Liver (tissue), 9 donors: ENCODE data around the gene BICDL2. TPM values are rescaled to one million over a fixed set of nuclear protein-coding genes. Genes with fewer than 3 reads are reported as not detected.

Source experiments
- DNase-seq: peaks from one replicate; pipeline ENCODE4 v3.0.0-alpha.2; 2017; ENCODE audit warnings: low spot score
- H3K27ac ChIP-seq, 2 donors: one replicate each; pipeline ENCODE4 v1.7.0; 2013; ENCODE audit warnings: inconsistent platforms in 2 of 2, low read length in 2 of 2, control low read depth in 1 of 2, low read depth in 1 of 2, mild to moderate bottlenecking in 1 of 2
- H3K27me3 ChIP-seq, 4 donors: one replicate each; pipeline versions ENCODE4 v1.6.1 to v1.7.0; 2013; ENCODE audit warnings: low read length in 3 of 4, inconsistent platforms in 1 of 4, mild to moderate bottlenecking in 1 of 4, moderate library complexity in 1 of 4; ENCODE audit not compliant: control insufficient read depth in 4 of 4, insufficient read depth in 4 of 4
- H3K36me3 ChIP-seq, 4 donors: one replicate each; pipeline versions ENCODE4 v1.6.1 to v1.7.0; 2013; ENCODE audit warnings: low read length in 3 of 4, mild to moderate bottlenecking in 3 of 4, low read depth in 1 of 4, moderate library complexity in 1 of 4; ENCODE audit not compliant: control insufficient read depth in 4 of 4, insufficient read depth in 3 of 4
- H3K4me1 ChIP-seq, 4 donors: one replicate each; pipeline versions ENCODE4 v1.6.1 to v1.7.0; 2013; ENCODE audit warnings: low read length in 3 of 4, mild to moderate bottlenecking in 3 of 4, moderate library complexity in 1 of 4; ENCODE audit not compliant: control insufficient read depth in 4 of 4, insufficient read depth in 4 of 4
- H3K4me3 ChIP-seq, 3 donors: one replicate each; pipeline versions ENCODE4 v1.6.1 to v1.7.0; 2013; ENCODE audit warnings: low read length in 3 of 3, control low read depth in 1 of 3, low read depth in 1 of 3, mild to moderate bottlenecking in 1 of 3
- H3K9ac ChIP-seq, 2 donors: one replicate each; pipeline ENCODE4 v1.7.0; 2013; ENCODE audit warnings: low read length in 2 of 2, mild to moderate bottlenecking in 2 of 2, moderate library complexity in 2 of 2, control low read depth in 1 of 2, low read depth in 1 of 2
- H3K9me3 ChIP-seq, 4 donors: one replicate each; pipeline versions ENCODE4 v1.6.1 to v1.7.0; 2013; ENCODE audit warnings: low read length in 3 of 4; ENCODE audit not compliant: control insufficient read depth in 4 of 4
- ATF3 ChIP-seq: IDR thresholded peaks from 2 replicates; pipeline ENCODE4 v1.6.1; 2016; ENCODE audit warnings: antibody characterized with exemption
- CTCF ChIP-seq: fragments of 150-350 bp; IDR thresholded peaks from 2 replicates; pipeline ENCODE4 v1.5.1; 2017; ENCODE audit warnings: improper control_type of control experiment, low read depth, low read length; ENCODE audit not compliant: missing input control
- EGR1 ChIP-seq, 2 donors: IDR thresholded peaks; 2 replicates each; pipeline ENCODE4 v1.6.1; 2016 to 2018; ENCODE audit warnings: antibody characterized with exemption in 2 of 2, low read depth in 2 of 2
- FOXA2 ChIP-seq: IDR thresholded peaks from 2 replicates; pipeline ENCODE4 v1.6.1; 2016; ENCODE audit warnings: antibody characterized with exemption
- GABPA ChIP-seq, 2 donors: IDR thresholded peaks in 1 of 2; conservative IDR thresholded peaks in 1 of 2; 2 replicates each; pipeline ENCODE4 v1.6.1; 2016; ENCODE audit warnings: antibody characterized with exemption in 2 of 2, mild to moderate bottlenecking in 1 of 2, moderate library complexity in 1 of 2
- HNF4A ChIP-seq, 2 donors: conservative IDR thresholded peaks; 2 replicates each; pipeline ENCODE4 v1.6.1; 2016; ENCODE audit warnings: antibody characterized with exemption in 2 of 2, mild to moderate bottlenecking in 2 of 2
- HNF4G ChIP-seq: IDR thresholded peaks from 2 replicates; pipeline ENCODE4 v1.6.1; 2016; ENCODE audit warnings: antibody characterized with exemption
- MAX ChIP-seq: IDR thresholded peaks from 2 replicates; pipeline ENCODE4 v1.6.1; 2016; ENCODE audit warnings: antibody characterized with exemption
- RAD21 ChIP-seq, 2 donors: IDR thresholded peaks; 2 replicates each; pipeline ENCODE4 v1.6.1; 2016; ENCODE audit warnings: antibody characterized with exemption in 2 of 2, mild to moderate bottlenecking in 2 of 2
- REST ChIP-seq: IDR thresholded peaks from 2 replicates; pipeline ENCODE4 v1.6.1; 2016; ENCODE audit warnings: antibody characterized with exemption, mild to moderate bottlenecking
- RXRA ChIP-seq, 2 donors: IDR thresholded peaks; 2 replicates each; pipeline ENCODE4 v1.6.1; 2017 to 2018; ENCODE audit warnings: antibody characterized with exemption in 2 of 2, mild to moderate bottlenecking in 1 of 2
- TAF1 ChIP-seq: conservative IDR thresholded peaks from 2 replicates; pipeline ENCODE4 v1.6.1; 2016; ENCODE audit warnings: antibody characterized with exemption, mild to moderate bottlenecking
- YY1 ChIP-seq: IDR thresholded peaks from 2 replicates; pipeline ENCODE4 v1.6.1; 2016; ENCODE audit warnings: antibody characterized with exemption, mild to moderate bottlenecking
- ZBTB33 ChIP-seq: IDR thresholded peaks from 2 replicates; pipeline ENCODE4 v1.6.1; 2016; ENCODE audit warnings: antibody characterized with exemption
- WGBS: extraction: QIAGEN DNeasy Blood & Tissue Kit; methylation state at CpG from one replicate; pipeline ENCODE4 v1.1.7; 2013; 5-methylcytosine and 5-hydroxymethylcytosine counted together
- polyA plus RNA-seq, 2 donors: library from polyadenylated mRNA; stranded (reverse) in 1 of 2; unstranded in 1 of 2; fragments of 200-250 nt in 1 of 2; fragments of >200 nt in 1 of 2; fragmentation: Nextera tagmentation in 1 of 2; extraction: Ambion mirVana in 1 of 2; gene quantifications; one replicate each; pipeline versions ENCODE4 v1.2.1 to v1.2.3, GENCODE V29; 2013 to 2015
- total RNA-seq, 2 donors: library from RNA; depleted of rRNA; stranded (reverse); fragments of >200 nt; gene quantifications; one replicate each; pipeline ENCODE4 v1.2.3, GENCODE V29; 2014
- donor health status: healthy.
- donor health status: healthy.
- donor health status: healthy.
- donor health status: healthy.
- donor health status: healthy.

The BICDL2 gene
- under 1 TPM in 1 of 2 donors, not detected in 1; 0.59 TPM for total RNA-seq
- polyA plus RNA-seq, result under 1 TPM; 0.15 to 0.33 TPM

- Histone ChIP-seq H3K9ac (no peak within 1 kb of the TSS), H3K4me3 (peak within 1 kb of the TSS in 1 of 3 donors; percentile 14), H3K36me3 (no peaks in the 10 kb centered on the region), H3K27me3 (peaks cover 0 to 8% (median 5%) of the 10 kb centered on the region in 4 donors), H3K4me1 (peaks cover 0 to 4% (median 0%) of the 10 kb centered on the region in 4 donors), H3K27ac (no peak within 1 kb of the TSS), H3K9me3 (no peaks in the 10 kb centered on the region)
- WGBS, result 10% methylated on average over 44 of the region's 44 CpGs
- TF ChIP-seq MAX (no peak), YY1 (no peak), TAF1 (no peak), HNF4G (no peak), ZBTB33 (no peak), ATF3 (no peak), RXRA (IDR thresholded peaks at IDR 0.05) (no peak), GABPA (IDR thresholded peaks at IDR 0.05 in 1 of 2, conservative IDR thresholded peaks at IDR 0.05 in 1 of 2) (no peak), EGR1 (IDR thresholded peaks at IDR 0.05; ENCODE audit: low read depth in 2 of 2) (no peak), HNF4A (conservative IDR thresholded peaks at IDR 0.05) (no peak), REST (no peak), RAD21 (IDR thresholded peaks at IDR 0.05) (no peak), CTCF (no peak), FOXA2 (no peak)
- no peak for DNase-seq
Observed at GRCh38 chr16:3036726-3037315, at the start of gene BICDL2. Gene BICDL2, minus strand, starts transcription at chr16:3036944. Its CDS starts 1,448 bp downstream, at chr16:3035496.
